Testis (tissue), 3 donors: Measurements from ENCODE around the gene HEY2. TPM values are rescaled to one million over a fixed set of nuclear protein-coding genes. Genes with fewer than 3 reads are reported as not detected.

ENCODE experiments used
- DNase-seq: peaks from one replicate; pipeline ENCODE4 v3.0.0-alpha.2; 2019
- H3K27ac ChIP-seq, 2 donors: fragments of 200-600 bp; sonication (generic); one replicate each; pipeline ENCODE4 v1.5.1; 2019
- H3K27me3 ChIP-seq: fragments of 200-600 bp; sonication (generic); one replicate; pipeline ENCODE4 v1.5.1; 2019
- H3K36me3 ChIP-seq: fragments of 200-600 bp; sonication (generic); one replicate; pipeline ENCODE4 v1.5.1; 2017; ENCODE audit warnings: low read depth; ENCODE audit errors: missing control alignments
- H3K4me1 ChIP-seq: fragments of 200-600 bp; sonication (generic); one replicate; pipeline ENCODE4 v1.5.1; 2019
- H3K4me3 ChIP-seq, 2 donors: fragments of 200-600 bp; sonication (generic); one replicate each; pipeline ENCODE4 v1.5.1; 2017 to 2019
- H3K9me3 ChIP-seq: fragments of 200-600 bp; sonication (generic); one replicate; pipeline ENCODE4 v1.5.1; 2017
- CTCF ChIP-seq, 3 experiments: fragments of 450-650 bp in 2 of 3; fragments of 200-600 bp in 1 of 3; sonication (generic) in 1 of 3; IDR thresholded peaks; one replicate each; pipeline ENCODE4 v1.5.1; 2016 to 2019; ENCODE audit warnings: antibody characterized with exemption in 3 of 3, mild to moderate bottlenecking in 2 of 3, moderate library complexity in 1 of 3
- POLR2A ChIP-seq: fragments of 450-650 bp; IDR thresholded peaks from one replicate; pipeline ENCODE4 v1.6.1; 2017; ENCODE audit warnings: antibody characterized with exemption, mild to moderate bottlenecking, moderate library complexity
- WGBS, 2 donors: methylation state at CpG; one replicate each; pipeline ENCODE4 v1.1.5; 2018; 5-methylcytosine and 5-hydroxymethylcytosine counted together
- intact Hi-C: fragments of 100-400 bp; cut with DNase I; formaldehyde crosslinking; loops from one replicate; pipeline ENCODE4 v1.15.1; 2023; ENCODE audit warnings: low total_unique reads
- polyA plus RNA-seq: library from polyadenylated mRNA; stranded (reverse); fragments of 350-450 nt; fragmentation: Illumina TruSeq; extraction: RNeasy Lipid Tissue Mini Kit (QIAGEN cat#74804); gene quantifications from one replicate; pipeline ENCODE4 v1.2.3, GENCODE V29; 2014; ENCODE audit warnings: low read depth, low replicate concordance; ENCODE audit not compliant: insufficient read depth
- total RNA-seq, 2 donors: library from RNA; depleted of rRNA; stranded (reverse); fragments of >200 nt; gene quantifications; one replicate each; pipeline ENCODE4 v1.2.3, GENCODE V29; 2016

HEY2 gene
- total and polyA plus RNA-seq, 3 donors from 2014 or later = 7.3 to 12.3 (median 8.7) TPM

GRCh38 chr6:125722886-125723285 is 26.5 kb upstream of the HEY2 start:
- no peak for TF ChIP-seq POLR2A
- TF ChIP-seq CTCF (IDR thresholded peaks at IDR 0.05) = no peak
- Histone ChIP-seq H3K9me3 (no peaks in the 10 kb centered on the region), H3K36me3 (no peaks in the 10 kb centered on the region), H3K4me3 (no peak overlapping the region), H3K4me1 (no peaks in the 10 kb centered on the region), H3K27me3 (no peaks in the 10 kb centered on the region), H3K27ac (no peak overlapping the region)
- intact Hi-C loops = no loop called here
- DNase-seq = no peak

- no peaks in the 10 kb centered on the region for H3K9me3 ChIP-seq
- intact Hi-C loops = no loop called here
- no peak overlapping the region for H3K27ac ChIP-seq
- no peak for DNase-seq
- H3K36me3 ChIP-seq = no peaks in the 10 kb centered on the region
- no peak overlapping the region for H3K4me3 ChIP-seq
- H3K27me3 ChIP-seq = no peaks in the 10 kb centered on the region
- no peaks in the 10 kb centered on the region for H3K4me1 ChIP-seq
- no peak for TF ChIP-seq CTCF (IDR thresholded peaks at IDR 0.05)
- no peak for TF ChIP-seq POLR2A
These were observed 22.2 kb upstream of the HEY2 start for GRCh38 chr6:125727216-125727615.

GRCh38 chr6:125728739-125729138 is 20.7 kb upstream of the HEY2 start:
- Histone ChIP-seq H3K36me3 (no peaks in the 10 kb centered on the region), H3K4me3 (no peak overlapping the region), H3K27ac (no peak overlapping the region), H3K9me3 (no peaks in the 10 kb centered on the region), H3K27me3 (no peaks in the 10 kb centered on the region), H3K4me1 (no peaks in the 10 kb centered on the region)
- intact Hi-C loops = no loop called here
- WGBS, 2 donors = 89 to 95% methylated on average over 1 of the region's 1 CpG
- TF ChIP-seq POLR2A (no peak), CTCF (IDR thresholded peaks at IDR 0.05) (no peak)
- no peak for DNase-seq

GRCh38 chr6:125729983-125730382 is 19.4 kb upstream of the HEY2 start:
- TF ChIP-seq CTCF (IDR thresholded peaks at IDR 0.05) (no peak), POLR2A (no peak)
- WGBS, 2 donors = 79 to 90% methylated on average over 2 of the region's 2 CpGs
- Histone ChIP-seq H3K27ac (no peak overlapping the region), H3K36me3 (no peaks in the 10 kb centered on the region), H3K4me3 (no peak overlapping the region), H3K9me3 (no peaks in the 10 kb centered on the region), H3K27me3 (no peaks in the 10 kb centered on the region), H3K4me1 (no peaks in the 10 kb centered on the region)
- DNase-seq = no peak
- intact Hi-C loops = no loop called here

GRCh38 chr6:125732398-125732797 is 17.0 kb upstream of the HEY2 start:
- no peak for TF ChIP-seq POLR2A
- TF ChIP-seq CTCF (IDR thresholded peaks at IDR 0.05) = no peak
- intact Hi-C loops = no loop called here
- no peak overlapping the region for H3K27ac ChIP-seq

More at GRCh38 chr6:125732398-125732797, 17.0 kb upstream of the HEY2 start:
- Histone ChIP-seq H3K27me3 (no peaks in the 10 kb centered on the region), H3K4me3 (no peak overlapping the region), H3K4me1 (no peaks in the 10 kb centered on the region), H3K36me3 (no peaks in the 10 kb centered on the region), H3K9me3 (no peaks in the 10 kb centered on the region)
- DNase-seq = no peak
